AG09309 (cell line): ENCODE measurements around the gene NLRC3.

ENCODE experiments used
- DNase-seq: peaks from one replicate; pipeline ENCODE4 v3.0.0-alpha.2; 2010; ENCODE audit warnings: low read depth
- H3K4me3 ChIP-seq: 2 replicates; pipeline ENCODE4 v1.5.1; 2011; ENCODE audit warnings: mild to moderate bottlenecking, low read depth, low read length, moderate library complexity; ENCODE audit not compliant: control insufficient read depth
- TF ChIP-seq, protein P1 (sequence below): IDR thresholded peaks from 2 replicates; pipeline ENCODE4 v1.5.1; 2011; ENCODE audit warnings: mild to moderate bottlenecking, low read depth, low read length, inconsistent platforms; ENCODE audit not compliant: insufficient read depth, control insufficient read depth; ENCODE audit errors: missing control alignments

Gene NLRC3, protein sequence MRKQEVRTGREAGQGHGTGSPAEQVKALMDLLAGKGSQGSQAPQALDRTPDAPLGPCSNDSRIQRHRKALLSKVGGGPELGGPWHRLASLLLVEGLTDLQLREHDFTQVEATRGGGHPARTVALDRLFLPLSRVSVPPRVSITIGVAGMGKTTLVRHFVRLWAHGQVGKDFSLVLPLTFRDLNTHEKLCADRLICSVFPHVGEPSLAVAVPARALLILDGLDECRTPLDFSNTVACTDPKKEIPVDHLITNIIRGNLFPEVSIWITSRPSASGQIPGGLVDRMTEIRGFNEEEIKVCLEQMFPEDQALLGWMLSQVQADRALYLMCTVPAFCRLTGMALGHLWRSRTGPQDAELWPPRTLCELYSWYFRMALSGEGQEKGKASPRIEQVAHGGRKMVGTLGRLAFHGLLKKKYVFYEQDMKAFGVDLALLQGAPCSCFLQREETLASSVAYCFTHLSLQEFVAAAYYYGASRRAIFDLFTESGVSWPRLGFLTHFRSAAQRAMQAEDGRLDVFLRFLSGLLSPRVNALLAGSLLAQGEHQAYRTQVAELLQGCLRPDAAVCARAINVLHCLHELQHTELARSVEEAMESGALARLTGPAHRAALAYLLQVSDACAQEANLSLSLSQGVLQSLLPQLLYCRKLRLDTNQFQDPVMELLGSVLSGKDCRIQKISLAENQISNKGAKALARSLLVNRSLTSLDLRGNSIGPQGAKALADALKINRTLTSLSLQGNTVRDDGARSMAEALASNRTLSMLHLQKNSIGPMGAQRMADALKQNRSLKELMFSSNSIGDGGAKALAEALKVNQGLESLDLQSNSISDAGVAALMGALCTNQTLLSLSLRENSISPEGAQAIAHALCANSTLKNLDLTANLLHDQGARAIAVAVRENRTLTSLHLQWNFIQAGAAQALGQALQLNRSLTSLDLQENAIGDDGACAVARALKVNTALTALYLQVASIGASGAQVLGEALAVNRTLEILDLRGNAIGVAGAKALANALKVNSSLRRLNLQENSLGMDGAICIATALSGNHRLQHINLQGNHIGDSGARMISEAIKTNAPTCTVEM

DNA sequence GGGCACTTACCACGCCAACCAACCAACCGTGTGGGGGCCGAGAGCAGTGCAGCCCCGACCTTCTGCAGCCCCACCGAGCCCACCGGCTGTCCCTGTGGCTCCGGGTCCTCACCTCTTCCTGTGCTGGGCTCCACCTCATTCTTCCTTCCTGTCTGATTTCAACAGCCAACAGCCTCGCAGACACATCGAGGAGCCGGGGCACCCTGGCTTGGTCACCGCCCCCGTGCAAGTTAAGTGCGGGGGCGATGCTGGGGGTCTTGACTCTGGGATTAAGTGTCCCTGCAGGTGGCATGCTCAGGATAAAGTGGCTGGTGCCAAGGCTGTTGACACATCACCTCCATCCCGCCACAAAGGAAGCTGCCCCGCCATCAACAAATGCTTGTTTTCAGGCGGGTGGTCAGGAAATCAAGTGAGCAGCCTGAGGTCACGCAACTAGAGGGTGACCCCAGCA, at the start of gene NLRC3:
Gene NLRC3, minus strand, starts transcription at position 102 of the 451 bp plus-strand sequence. CDS start 12,367 bp downstream, outside the sequence.
- TF ChIP-seq, protein P1, sequence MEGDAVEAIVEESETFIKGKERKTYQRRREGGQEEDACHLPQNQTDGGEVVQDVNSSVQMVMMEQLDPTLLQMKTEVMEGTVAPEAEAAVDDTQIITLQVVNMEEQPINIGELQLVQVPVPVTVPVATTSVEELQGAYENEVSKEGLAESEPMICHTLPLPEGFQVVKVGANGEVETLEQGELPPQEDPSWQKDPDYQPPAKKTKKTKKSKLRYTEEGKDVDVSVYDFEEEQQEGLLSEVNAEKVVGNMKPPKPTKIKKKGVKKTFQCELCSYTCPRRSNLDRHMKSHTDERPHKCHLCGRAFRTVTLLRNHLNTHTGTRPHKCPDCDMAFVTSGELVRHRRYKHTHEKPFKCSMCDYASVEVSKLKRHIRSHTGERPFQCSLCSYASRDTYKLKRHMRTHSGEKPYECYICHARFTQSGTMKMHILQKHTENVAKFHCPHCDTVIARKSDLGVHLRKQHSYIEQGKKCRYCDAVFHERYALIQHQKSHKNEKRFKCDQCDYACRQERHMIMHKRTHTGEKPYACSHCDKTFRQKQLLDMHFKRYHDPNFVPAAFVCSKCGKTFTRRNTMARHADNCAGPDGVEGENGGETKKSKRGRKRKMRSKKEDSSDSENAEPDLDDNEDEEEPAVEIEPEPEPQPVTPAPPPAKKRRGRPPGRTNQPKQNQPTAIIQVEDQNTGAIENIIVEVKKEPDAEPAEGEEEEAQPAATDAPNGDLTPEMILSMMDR = no peak
- DNase-seq = no peak
- no peak within 1 kb of the TSS for H3K4me3 ChIP-seq

DNA sequence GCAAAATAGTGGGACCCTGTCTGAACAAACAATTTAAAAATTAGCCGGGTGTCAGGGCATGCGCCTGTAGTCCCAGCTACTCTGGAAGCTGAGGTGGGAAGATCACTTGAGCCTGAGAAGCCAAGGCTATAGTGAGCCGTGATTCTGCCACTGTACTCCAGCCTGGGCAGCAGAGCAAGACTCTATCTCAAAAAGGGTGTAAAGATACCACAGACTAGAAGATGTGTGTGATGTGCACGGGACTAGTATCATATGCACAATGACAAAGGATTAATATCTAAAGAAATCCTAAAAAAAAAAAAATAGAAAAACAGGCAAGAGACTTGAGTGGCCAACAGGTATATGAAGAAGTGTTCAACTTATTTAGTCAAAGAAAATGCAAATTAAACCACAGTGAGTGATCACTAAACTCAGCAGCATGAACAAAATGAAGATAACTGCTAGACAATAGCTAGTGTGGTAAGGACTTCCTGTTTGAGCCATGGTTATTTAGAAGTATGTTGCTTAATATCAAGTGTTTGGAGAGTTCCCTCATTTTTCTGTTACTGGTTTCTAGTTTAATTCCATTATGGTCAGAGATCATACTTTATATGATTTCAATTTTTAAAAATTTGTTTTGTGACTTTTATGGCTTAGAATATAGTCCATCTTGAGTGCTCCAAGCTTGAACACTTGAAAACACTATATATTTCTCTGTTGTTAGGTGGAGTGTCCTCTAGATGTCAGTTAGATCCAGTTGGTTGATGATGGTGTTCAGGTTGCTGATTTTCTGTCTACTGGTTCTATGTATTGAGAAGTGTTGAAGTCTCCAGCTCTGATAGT, 48.9 kb upstream of the NLRC3 start:
- H3K4me3 ChIP-seq = no peak overlapping the region
- DNase-seq = no peak
- TF ChIP-seq, protein P1 = no peak

DNA sequence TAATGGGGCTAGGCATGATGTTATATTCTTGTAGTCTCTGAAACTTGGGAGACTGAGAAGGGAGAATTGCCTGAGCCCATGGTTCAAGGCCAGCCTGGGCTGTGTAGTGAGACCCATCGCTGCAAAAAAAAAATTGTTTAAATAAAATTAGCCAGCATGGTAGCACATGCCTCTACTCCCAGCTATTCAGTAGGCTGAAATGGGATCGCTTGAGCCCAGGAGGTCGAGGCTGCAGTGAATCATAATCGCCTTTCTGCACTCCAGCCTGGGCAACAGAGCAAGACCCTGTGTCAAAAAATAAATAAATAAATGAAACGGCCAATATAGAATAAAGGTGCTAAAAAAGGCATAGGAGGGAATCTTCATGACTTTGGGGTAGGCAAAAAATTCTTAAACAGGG, 48.1 kb upstream of the NLRC3 start:
- H3K4me3 ChIP-seq = no peak overlapping the region
- TF ChIP-seq, protein P1 = no peak
- DNase-seq = no peak

DNA sequence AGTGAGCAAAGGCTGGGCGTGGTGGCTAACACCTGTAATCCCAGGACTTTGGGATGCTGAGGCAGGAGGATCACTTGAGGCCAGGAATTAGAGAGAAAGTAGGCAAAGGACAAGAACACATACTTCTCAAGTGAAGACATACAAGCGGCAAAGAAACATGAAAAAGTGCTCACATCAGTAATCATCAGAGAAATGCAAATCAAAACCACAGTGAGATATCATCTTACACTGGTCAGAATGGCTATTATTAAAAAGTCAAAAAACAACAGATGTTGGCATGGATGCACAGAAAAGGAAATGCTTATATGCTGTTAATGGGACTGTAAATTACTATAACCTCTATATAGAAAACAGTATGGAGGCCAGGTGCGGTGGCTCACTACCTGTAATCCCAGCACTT, 46.4 kb upstream of the NLRC3 start:
- TF ChIP-seq, protein P1 = no peak
- H3K4me3 ChIP-seq = no peak overlapping the region

DNA sequence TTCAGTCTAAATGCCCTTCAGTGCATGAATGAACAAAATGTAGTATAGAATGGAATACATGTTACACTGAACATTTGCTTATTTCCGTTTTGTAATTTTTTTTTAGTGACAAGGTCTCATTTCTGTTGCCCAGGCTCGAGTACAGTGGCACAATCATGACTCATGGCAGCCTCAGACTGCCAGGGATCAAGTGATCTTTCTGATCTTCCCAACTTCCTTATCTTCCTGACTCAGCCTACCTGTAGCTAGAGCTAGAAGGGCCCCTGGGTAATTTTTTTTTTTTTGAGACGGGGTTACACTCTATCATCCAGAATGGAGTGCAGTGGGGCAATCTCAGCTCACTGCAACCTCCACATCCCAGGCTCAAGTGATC, 41.6 kb upstream of the NLRC3 start:
- no peak overlapping the region for H3K4me3 ChIP-seq
- no peak for DNase-seq
- TF ChIP-seq, protein P1 = no peak

More for the DNA sequence above, 46.4 kb upstream of the NLRC3 start:
- no peak for DNase-seq
